GM19463 (cell line): ENCODE measurements around the gene CYP24A1.
"Not testable (repeated sequence)": the region's sequence is repeated elsewhere in the genome, so short reads cannot be mapped to it uniquely, and the experiment has no call there.

Experiments
- ATAC-seq: cut with Tn5 transposase; IDR thresholded peaks from one replicate; pipeline ENCODE4 v1.9.1; 2021; ENCODE audit warnings: mild to moderate bottlenecking, moderate library complexity; ENCODE audit not compliant: unreplicated experiment

Gene CYP24A1

GRCh38 chr20:54138427-54138826, 35.4 kb downstream of the CYP24A1 start:
- ATAC-seq = no peak

DNA sequence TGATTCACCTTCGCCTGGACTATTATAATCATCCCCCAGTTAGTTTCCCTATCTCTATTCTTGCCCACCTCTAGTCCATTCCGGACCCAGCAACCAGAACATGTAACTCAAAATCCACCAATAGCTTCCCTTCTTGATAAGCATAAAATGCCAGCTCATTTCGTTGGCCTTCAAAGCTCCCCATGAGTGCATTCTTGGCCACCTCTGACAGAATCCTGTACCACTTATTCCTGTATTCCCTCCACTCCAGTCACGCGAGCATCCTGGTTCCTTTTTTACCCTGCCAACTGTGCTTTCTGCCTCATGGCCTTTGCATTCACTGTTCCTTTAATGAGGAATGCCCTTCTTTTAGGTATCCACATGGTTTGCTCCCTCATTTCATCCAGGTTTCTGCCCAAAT, 36.7 kb downstream of the CYP24A1 start:
- ATAC-seq = no peak

DNA sequence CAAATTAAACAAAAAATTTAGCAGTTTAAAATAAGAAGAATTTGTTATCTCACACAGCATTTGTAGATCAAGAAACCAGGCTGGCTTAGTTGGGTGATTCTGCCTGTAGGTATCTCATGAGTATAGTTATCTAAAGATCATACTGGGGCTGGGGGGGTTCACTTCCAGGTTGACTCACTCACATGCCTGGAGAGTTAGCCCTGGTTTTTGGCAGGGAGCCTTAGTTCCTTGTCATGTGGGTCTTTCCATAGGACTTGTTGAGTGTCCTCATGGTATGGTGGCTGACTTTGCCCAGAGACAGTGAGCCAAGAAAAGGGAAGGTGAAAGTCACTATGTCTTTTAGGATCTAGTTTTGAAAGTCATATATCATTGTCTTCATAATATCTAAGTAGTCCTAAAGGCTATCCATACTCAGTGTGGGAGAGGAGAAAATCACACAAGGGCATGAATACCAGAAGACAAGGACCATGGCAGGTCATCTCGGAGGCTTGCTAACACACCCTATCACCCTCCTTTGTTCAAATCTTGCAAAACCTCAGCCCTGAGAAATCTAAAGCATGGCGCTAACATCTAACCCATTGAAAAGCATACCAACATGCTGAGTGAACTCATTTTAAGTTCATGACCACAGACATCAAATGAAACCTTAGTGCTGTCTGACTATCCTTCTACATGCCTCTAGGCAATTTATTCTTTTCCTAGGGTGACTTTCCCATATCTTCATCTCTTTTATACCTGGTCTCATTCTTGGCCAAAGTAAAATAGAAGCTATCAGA, 39.2 kb downstream of the CYP24A1 start:
- ATAC-seq = no peak

- ATAC-seq = peak; percentile 63
Observed at GRCh38 chr20:54133434-54134427, 40.1 kb downstream of the CYP24A1 start.

- peak; percentile 49 for ATAC-seq
Observed at GRCh38 chr20:54132612-54133433, 41.0 kb downstream of the CYP24A1 start.

- ATAC-seq = no peak
Observed at GRCh38 chr20:54131675-54132611, 41.8 kb downstream of the CYP24A1 start.

- ATAC-seq = not testable (repeated sequence)
Observed at GRCh38 chr20:54131125-54131524, 42.7 kb downstream of the CYP24A1 start.

GRCh38 chr20:54129350-54129749, 44.4 kb downstream of the CYP24A1 start:
- no peak for ATAC-seq

DNA sequence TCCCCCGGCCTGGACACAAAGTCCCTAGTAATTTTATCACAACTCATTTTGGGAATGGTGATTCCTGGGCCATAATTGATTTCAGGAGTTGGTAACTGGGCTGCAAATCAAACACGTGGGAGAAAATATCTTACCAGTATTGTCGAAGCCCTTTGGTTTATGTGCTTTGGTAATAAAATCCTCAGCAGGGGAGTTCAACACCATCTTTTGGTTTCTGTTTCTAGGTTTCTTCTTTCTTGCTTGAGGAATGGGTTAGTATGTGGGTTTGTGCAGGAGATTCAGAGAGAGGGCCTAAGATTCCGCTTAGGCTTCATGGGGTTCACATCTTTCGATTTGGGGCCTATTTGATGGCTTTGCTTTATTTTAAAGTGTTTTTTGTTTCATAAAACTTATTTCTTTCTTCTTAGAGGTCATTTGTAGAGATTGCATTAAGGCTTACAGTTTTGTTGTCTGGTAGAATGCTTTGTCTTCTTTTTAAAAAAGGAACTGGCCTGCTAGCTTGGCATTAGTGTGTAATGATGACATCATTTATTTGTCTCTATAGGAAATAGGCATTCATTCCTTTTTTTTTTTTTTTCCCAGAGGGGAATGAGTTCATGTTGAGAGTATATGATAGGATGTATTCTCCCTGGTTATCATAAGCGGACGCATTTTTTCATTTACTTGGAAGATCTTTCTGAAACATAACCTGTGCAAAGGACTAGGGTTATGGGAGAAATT, 45.8 kb downstream of the CYP24A1 start:
- no peak for ATAC-seq

GRCh38 chr20:54126806-54127655, 46.8 kb downstream of the CYP24A1 start:
- ATAC-seq = no peak

DNA sequence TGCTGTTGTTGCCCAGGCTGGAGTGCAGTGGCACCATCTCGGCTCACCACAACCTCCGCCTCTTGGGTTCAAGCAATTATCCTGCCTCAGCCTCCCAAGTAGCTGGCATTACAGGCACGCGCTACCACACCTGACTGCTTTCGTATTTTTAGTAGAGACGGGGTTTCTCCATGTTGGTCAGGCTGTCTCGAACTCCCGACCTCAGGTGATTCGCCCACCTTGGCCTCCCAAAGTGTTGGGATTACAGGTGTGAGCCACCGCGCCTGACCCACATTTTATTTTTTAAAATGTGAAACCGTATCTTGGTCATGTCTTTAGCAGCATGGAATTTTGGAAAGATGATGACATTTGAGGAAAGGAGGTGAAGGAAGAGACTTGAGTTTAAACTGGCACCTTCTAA, 47.5 kb downstream of the CYP24A1 start:
- ATAC-seq = not testable (repeated sequence)

DNA sequence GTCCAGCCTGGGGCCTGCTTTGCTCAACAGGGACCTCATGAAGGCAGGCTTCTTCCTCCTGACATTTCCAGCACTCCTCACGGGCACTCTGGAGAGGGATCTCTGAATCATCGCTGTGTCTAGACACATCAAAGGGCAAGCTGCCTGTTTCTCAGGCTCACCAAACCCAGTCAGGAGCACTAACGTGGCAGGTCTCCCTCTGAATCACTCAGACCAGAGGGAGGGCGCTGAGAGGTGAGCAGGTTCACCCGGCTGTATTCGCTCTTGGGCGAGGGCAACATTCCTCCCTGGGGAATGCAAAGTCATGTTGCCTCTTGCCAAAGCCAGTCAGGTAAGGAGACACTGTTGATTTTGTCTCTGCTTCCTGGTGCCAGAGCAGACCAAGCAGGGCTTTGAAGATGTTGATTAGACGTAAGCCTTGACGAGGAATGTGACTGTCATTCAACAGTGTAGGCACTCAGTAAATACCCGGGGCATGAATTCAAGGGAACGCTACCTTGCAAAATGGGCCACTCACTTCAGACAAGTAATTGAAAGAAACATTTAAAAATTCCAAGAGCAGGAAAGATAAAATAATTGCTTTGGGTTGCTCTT, 50.1 kb downstream of the CYP24A1 start:
- no peak for ATAC-seq

- no peak for ATAC-seq
Observed at GRCh38 chr20:54122681-54123586, 50.9 kb downstream of the CYP24A1 start.

DNA sequence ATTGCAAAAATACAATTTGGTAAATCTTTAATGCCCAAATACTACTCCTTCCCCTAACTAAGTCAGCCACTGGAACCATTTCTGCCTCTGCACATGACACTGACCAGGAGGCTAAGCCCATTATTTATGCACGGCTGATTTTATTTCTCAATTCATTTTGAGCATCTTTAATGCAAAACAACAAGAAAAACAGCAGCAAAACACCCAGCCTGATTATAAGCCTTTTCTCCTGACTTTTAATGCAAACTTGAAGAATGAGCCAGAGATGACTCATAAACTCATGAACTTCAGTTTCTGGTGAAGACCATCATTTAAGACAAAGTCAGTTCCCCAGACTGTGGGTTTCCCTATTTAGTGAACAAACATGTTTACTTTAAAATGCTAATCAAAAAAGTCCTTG, 51.6 kb downstream of the CYP24A1 start:
- peak; percentile 60 for ATAC-seq

- no peak for ATAC-seq
Observed at GRCh38 chr20:54119744-54120143, 54.0 kb downstream of the CYP24A1 start.

DNA sequence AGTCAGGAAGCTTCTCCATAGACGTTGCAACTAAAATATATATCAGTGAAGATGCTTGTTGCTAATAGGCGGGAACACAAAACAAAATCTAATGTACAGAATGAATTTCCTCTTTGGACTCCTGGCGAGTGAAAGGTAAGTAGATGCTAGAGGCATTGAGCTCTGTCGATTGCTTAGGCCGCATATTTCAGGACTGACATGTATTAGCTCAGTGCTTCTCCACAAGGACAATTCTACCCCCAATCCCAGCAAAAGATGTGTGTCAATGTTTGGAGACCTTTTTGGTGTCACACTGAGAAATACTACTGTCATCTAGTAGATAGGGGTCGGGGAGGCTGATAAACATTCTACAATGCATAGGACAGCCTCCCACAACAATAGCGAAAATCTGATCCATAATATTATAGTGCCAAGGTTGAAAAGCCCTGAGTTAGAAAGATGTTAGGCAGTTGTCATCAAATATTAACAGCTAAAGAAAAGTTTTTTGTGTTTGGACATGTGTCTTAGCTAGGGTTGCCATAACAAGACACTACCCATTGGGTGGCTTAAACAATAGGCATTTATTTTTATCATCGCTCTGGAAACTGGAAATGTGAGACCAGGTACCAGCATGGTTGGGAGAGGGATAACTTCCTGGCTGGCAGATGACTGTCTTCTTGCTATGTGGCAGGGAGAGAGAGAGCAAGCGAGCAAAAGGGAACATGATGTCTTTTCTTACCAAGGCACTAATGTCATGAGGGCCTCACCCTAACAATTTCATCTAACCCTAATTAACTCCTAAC, 55.4 kb downstream of the CYP24A1 start:
- ATAC-seq = no peak
